ENCODE measurements around the gene TSEN34. TPM values are rescaled to one million over a fixed set of nuclear protein-coding genes. Genes with fewer than 3 reads are reported as not detected.
A peak's percentile ranks its signal among the peaks of the same experiment; 100 is the strongest.
"Not testable (repeated sequence)": the region's sequence is repeated elsewhere in the genome, so short reads cannot be mapped to it uniquely, and the experiment has no call there.

TSEN34 gene
- total RNA-seq, 6 donors from 2014 or later = 43.2 to 78.4 (median 49.7) TPM

DNA sequence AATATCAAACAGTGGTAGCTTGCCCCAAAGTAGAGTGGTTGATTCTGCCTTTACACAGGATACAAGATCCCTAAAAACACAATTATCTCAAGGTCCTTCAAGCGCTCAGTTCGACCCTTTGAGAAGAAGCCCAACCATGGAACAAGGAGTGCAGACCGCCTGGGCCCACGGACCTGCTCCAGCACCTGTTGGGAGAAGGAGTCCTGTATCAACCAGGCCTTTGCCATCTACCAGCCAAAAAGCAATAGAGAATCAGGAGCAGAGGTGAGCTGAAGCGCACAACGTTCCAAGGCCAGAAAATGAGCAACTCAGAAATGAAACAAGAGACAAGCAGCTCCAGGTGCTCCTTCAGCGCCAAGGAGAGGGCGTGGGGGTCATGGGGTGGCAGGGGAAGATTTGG lies 38.0 kb downstream of the TSEN34 start:
- TF ChIP-seq POLR2A (IDR thresholded peaks at IDR 0.05) (no peak), POLR2AphosphoS5 (IDR thresholded peaks at IDR 0.05) (no peak), EP300 (IDR thresholded peaks at IDR 0.05) (no peak)
- TF ChIP-seq, protein P1, sequence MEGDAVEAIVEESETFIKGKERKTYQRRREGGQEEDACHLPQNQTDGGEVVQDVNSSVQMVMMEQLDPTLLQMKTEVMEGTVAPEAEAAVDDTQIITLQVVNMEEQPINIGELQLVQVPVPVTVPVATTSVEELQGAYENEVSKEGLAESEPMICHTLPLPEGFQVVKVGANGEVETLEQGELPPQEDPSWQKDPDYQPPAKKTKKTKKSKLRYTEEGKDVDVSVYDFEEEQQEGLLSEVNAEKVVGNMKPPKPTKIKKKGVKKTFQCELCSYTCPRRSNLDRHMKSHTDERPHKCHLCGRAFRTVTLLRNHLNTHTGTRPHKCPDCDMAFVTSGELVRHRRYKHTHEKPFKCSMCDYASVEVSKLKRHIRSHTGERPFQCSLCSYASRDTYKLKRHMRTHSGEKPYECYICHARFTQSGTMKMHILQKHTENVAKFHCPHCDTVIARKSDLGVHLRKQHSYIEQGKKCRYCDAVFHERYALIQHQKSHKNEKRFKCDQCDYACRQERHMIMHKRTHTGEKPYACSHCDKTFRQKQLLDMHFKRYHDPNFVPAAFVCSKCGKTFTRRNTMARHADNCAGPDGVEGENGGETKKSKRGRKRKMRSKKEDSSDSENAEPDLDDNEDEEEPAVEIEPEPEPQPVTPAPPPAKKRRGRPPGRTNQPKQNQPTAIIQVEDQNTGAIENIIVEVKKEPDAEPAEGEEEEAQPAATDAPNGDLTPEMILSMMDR (IDR thresholded peaks at IDR 0.05) = no peak
- DNase-seq (no peak), ATAC-seq (ENCODE audit: low FRiP score in 2 of 2) (no peak)
- Histone ChIP-seq H3K4me1 (peaks cover 0 to 4% (median 2%) of the 10 kb centered on the region in 4 donors), H3K9me3 (no peaks in the 10 kb centered on the region), H3K36me3 (no peaks in the 10 kb centered on the region), H3K27ac (no peak overlapping the region), H3K4me3 (no peak overlapping the region), H3K27me3 (no peaks in the 10 kb centered on the region)
- WGBS, 2 donors = 89 to 92% methylated on average over 8 of the region's 8 CpGs

DNA sequence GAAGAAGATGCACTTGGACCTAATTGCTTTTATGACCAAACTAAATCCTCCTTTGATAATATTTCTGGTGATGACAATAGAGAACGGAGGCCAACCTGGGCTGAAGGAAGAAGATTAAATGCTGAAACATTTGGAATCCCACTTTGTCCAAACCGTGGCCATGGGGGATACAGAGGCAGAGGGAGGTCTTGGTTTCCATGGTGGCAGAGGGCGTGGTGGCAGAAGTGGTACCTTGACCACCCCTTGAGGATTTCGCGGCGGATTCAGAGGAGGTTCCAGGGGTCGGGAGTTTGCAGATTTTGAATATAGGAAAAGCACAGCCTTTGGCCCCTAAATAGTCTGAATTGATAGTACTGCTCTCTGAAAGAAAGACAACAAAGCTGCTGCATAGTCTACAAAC lies 38.9 kb downstream of the TSEN34 start:
- Histone ChIP-seq H3K4me1 (peaks cover 0 to 4% (median 2%) of the 10 kb centered on the region in 4 donors), H3K4me3 (no peak overlapping the region), H3K27ac (no peak overlapping the region), H3K36me3 (no peaks in the 10 kb centered on the region), H3K9me3 (no peaks in the 10 kb centered on the region), H3K27me3 (no peaks in the 10 kb centered on the region)
- no peak for TF ChIP-seq POLR2AphosphoS5 (IDR thresholded peaks at IDR 0.05)
- TF ChIP-seq POLR2A (IDR thresholded peaks at IDR 0.05) = no peak
- TF ChIP-seq, protein P1 (IDR thresholded peaks at IDR 0.05) = no peak
- TF ChIP-seq EP300 (IDR thresholded peaks at IDR 0.05) = no peak
- DNase-seq (no peak), ATAC-seq (ENCODE audit: low FRiP score in 2 of 2) (no peak)
- WGBS, 2 donors = 81 to 84% methylated on average over 7 of the region's 7 CpGs

DNA sequence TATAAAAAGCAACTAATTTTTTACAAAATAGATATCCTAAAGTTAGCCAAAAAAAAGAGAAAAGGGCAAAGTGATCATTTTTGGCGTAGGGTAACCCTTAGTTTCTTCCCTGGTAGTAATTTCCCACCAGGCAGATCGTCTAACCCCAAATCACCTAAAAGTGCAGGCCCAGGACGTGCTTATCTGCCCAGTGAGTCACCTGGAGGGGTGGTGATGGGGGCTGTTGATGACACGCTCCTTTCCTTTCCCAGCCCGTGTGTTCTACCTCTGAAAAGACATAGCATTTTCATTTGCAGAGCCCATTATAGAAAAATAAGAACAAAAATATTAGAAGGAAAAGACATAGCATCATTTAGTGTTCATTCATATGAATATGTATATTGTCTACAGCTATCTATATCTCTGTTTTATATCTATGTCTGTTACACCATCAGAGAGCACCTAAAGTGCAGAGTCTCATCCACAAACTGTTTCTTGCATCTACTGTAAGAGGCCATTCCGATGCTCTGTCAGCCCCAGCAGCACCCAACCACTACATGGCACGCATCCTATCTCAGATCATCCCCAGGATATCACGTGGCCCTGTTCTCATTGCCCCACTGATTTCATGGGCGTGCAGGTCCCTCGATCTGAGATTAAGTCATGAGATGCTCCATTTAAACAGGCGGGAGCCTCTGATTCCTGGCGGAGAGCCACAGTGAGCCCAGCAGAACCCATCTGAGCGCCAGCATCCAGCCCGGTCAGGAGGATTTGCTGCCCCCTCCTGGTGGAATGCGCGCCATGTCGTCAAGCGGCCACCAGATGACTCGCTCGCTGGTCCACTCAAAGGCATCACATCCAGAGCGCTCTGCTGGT lies 40.2 kb downstream of the TSEN34 start:
- Histone ChIP-seq H3K4me1 (peaks cover 0 to 4% (median 2%) of the 10 kb centered on the region in 4 donors), H3K4me3 (no peak overlapping the region), H3K27me3 (no peaks in the 10 kb centered on the region), H3K27ac (no peak overlapping the region), H3K36me3 (no peaks in the 10 kb centered on the region), H3K9me3 (no peaks in the 10 kb centered on the region)
- WGBS, 2 donors = 26% methylated on average over 16 to 17 of the region's 21 CpGs
- peak; percentile 95 to 97 for ATAC-seq (ENCODE audit: low FRiP score in 2 of 2)
- DNase-seq = peak; percentile 91 to 93
- TF ChIP-seq, protein P1 (IDR thresholded peaks at IDR 0.05) = peak; percentile 87 to 94 (median 92)
- no peak for TF ChIP-seq POLR2A (IDR thresholded peaks at IDR 0.05)

DNA sequence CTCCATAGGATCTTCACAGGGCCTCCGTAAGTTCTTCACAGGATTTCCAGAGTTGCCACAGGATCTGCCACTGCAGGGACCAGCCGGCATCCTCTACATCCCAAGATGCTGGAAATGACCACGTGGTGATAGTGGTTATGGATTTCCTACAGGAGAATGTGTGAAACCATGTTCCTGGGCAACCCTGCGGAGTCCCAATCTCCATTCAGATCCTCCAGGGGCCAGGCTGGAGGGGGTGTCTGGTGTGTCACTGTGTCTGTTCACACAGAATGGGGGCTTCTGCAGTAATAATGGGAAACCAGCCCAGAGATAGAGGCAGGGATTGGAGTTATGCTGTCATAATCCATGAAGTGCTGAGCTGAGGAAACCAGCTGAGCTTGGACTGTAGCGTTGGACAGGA lies 42.8 kb downstream of the TSEN34 start:
- H3K36me3 ChIP-seq = no peaks in the 10 kb centered on the region
- no peaks in the 10 kb centered on the region for H3K9me3 ChIP-seq
- no peak overlapping the region for H3K4me3 ChIP-seq
- WGBS, 2 donors = 71 to 92% methylated on average over 4 to 5 of the region's 5 CpGs
- peaks cover 0 to 4% (median 2%) of the 10 kb centered on the region in 4 donors for H3K4me1 ChIP-seq
- TF ChIP-seq EP300 (IDR thresholded peaks at IDR 0.05) (no peak), POLR2A (IDR thresholded peaks at IDR 0.05) (no peak), POLR2AphosphoS5 (IDR thresholded peaks at IDR 0.05) (no peak)
- TF ChIP-seq, protein P1 (IDR thresholded peaks at IDR 0.05) = no peak
- no peak for ATAC-seq (ENCODE audit: low FRiP score in 2 of 2)
- H3K27ac ChIP-seq = no peak overlapping the region
- no peaks in the 10 kb centered on the region for H3K27me3 ChIP-seq
- no peak for DNase-seq

DNA sequence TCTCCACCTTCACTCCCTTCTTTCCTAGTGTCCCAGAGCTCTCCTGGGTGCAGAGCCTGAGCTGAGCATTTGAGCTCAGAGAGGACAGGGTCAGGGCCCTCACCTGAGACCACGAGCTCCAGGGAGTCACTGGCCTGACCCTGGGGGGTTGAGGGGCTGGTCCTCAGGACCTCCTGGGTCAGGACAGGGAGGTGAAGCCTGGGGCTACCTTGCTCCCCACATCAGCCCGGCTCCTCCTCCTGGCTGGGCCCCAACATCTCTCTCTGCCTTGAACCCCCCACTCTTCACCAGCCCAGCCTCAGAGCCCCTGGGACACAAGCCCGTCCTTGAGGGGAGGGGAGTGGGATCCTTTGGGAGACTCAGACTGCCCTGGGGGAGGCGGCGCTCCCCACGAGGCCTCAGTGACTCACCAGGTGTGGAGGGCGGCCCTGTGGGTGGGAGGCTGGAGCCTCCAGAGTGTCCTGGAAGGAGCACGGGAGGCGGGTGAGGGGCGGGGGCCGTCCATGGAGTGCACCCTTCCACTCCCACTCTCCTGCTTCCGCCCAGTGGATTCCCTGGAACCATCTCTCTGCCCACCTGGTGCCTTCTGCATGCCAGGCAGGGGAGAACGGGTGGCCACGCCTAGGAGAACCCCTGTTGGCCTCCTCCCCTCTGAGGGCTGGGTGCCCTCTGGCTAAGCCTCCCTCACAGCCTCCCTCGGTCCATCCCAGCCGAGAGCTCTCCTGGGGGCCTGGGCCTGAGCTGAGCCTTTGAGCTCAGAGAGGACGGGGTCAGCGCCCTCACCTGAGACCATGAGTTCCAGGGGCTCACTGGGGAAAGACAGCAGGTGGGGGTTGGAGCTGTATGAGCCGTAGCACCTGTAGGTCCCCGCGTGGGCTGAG lies 48.6 kb downstream of the TSEN34 start:
- H3K4me3 ChIP-seq, H3K9me3 ChIP-seq, H3K36me3 ChIP-seq, H3K27ac ChIP-seq, H3K27me3 ChIP-seq, DNase-seq, H3K4me1 ChIP-seq: not testable (repeated sequence)
- ATAC-seq (ENCODE audit: low FRiP score in 2 of 2) = peak; percentile 51 to 67
- 76 to 83% methylated on average over 1 to 10 of the region's 21 CpGs for WGBS, 2 donors

DNA sequence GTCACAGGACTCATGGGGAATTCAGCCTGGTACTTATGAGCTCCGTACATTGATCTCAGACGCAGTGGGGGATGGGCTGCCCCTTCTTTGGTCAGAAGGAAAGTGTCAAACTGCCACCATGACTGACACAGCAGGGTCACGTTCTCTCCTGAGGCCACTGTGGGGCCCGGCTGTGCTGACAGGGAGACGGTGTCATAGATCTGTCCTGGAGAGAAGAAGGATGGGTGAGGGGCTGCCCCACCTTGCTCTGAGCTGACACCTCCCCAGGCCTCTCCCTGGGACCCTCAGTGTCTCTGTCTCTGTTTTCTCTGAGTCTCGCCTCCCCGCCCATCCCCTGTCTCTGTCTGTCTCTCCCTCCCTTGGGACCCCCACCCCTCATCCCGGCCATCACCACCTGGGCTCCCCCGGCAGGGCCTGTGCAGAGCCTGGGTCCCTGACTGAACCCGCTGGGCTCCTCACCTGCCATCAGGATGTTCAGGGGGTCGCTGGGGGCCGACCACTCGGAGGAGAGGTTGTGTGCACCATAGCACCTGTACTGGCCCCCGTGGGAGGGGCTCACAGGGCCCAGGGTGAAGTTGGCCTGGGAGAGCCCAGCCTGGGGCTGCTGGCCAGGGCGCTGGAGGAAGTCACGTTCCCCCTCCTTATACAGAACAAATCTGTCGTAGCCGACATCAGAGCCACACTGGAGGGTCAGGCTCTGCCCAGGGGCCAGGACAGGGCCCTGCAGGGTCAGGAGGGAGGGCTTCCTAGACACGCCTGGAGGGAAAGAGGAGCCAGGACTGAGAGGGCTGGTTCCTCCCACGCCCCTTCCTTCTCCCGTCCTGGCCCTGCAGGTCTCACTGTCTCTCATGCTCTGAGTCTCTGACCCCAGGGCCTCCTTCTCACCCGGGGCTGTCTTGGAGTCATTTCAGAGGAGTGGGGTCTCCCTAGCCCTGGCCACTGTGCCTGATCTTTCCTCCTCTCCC lies 49.5 kb downstream of the TSEN34 start:
- H3K36me3 ChIP-seq; H3K4me1 ChIP-seq; H3K4me3 ChIP-seq; DNase-seq; ATAC-seq (ENCODE audit: low FRiP score in 2 of 2); H3K9me3 ChIP-seq; H3K27me3 ChIP-seq: not testable (repeated sequence)
- 73 to 74% methylated on average over 12 of the region's 22 CpGs for WGBS, 2 donors
- peak overlapping the region in 1 of 4 donors; percentile 43 for H3K27ac ChIP-seq

DNA sequence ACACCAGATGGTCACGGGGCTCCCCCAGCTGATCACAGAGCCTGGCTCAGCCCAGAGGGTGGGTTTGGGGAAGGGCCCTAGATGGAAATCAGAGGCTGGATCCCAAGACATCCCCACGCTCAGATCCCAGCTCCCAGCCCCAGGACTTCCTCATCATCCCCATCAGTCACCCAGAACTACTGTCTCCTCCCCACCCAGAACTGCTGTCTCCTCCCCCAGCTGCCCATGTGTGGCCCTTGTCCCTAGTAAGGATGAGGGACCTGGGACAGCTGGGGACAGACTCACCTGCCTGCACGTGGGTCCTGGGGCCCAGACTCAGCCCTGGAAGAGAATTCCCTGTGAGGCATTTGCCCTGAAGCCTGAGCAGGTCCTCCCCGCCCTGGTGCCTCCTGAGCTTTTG lies 51.1 kb downstream of the TSEN34 start:
- not testable (repeated sequence) for H3K27me3 ChIP-seq; H3K9me3 ChIP-seq; H3K36me3 ChIP-seq; H3K4me1 ChIP-seq; ATAC-seq (ENCODE audit: low FRiP score in 2 of 2); DNase-seq
- Histone ChIP-seq H3K4me3 (peak overlapping the region in 1 of 4 donors; percentile 19), H3K27ac (peak overlapping the region in 1 of 4 donors; percentile 67)
- WGBS, 2 donors = 52% methylated on average over 2 of the region's 4 CpGs; no CpG with 5 or more reads in 1 of the 2 donors

Data from upper lobe of left lung (tissue), 6 donors.